IMR-90 (cell line): Measurements from ENCODE around the gene TMPRSS15. TPM values are rescaled to one million over a fixed set of nuclear protein-coding genes. Genes with fewer than 3 reads are reported as not detected.

Experiments used
- ATAC-seq: fragments of 200-7000 bp; cut with Tn5 transposase; 2 replicates; pipeline ENCODE4 v1.9.1; 2020; ENCODE audit warnings: low read depth, mild to moderate bottlenecking, moderate library complexity
- BruUV-seq: library from RNA; stranded (reverse); fragments of 400-500 nt; replicated peaks from 2 replicates; lab custom pipeline; 2021; lab: Mats Ljungman, UMichigan
- CTCF ChIA-PET: fragments of 300-600 bp; formaldehyde crosslinking; extraction: SDS; loops from one replicate; lab custom pipeline; 2021; ENCODE audit warnings: antibody characterized with exemption; lab: Yijun Ruan, JAX
- POLR2A ChIA-PET: fragments of 300-600 bp; sonication (Branson Sonifier 250); formaldehyde crosslinking; loops from one replicate; lab custom pipeline; 2022; ENCODE audit warnings: antibody characterized with exemption; ENCODE audit not compliant: unreplicated experiment; lab: Charles Lee
- DNase-seq: peaks from one replicate; pipeline ENCODE4 v3.0.0; 2013
- H2AFZ ChIP-seq: replicated peaks from 2 replicates; pipeline ENCODE3; 2013; ENCODE audit warnings: low read length, mild to moderate bottlenecking; ENCODE audit not compliant: poor library complexity
- H2AK5ac ChIP-seq: 2 replicates; pipeline ENCODE4 v1.6.1; 2013; ENCODE audit warnings: low read depth, low read length, inconsistent platforms
- H2AK9ac ChIP-seq: replicated peaks from 2 replicates; pipeline ENCODE3; 2013; ENCODE audit warnings: mild to moderate bottlenecking, low read depth, low read length, moderate library complexity; ENCODE audit not compliant: poor library complexity
- H2BK120ac ChIP-seq: 2 replicates; pipeline ENCODE4 v1.6.1; 2013; ENCODE audit warnings: low read depth, low read length, inconsistent platforms
- H2BK15ac ChIP-seq: 3 replicates; pipeline ENCODE4 v1.6.1; 2013; ENCODE audit warnings: low read depth, low read length, inconsistent platforms
- H2BK20ac ChIP-seq: 2 replicates; pipeline ENCODE4 v1.6.1; 2013; ENCODE audit warnings: low read depth, mild to moderate bottlenecking, inconsistent platforms, low read length, moderate library complexity
- H2BK5ac ChIP-seq: 2 replicates; pipeline ENCODE4 v1.6.1; 2013; ENCODE audit warnings: mild to moderate bottlenecking, low read depth, low read length, inconsistent platforms; ENCODE audit not compliant: poor library complexity, severe bottlenecking
- H3K14ac ChIP-seq: replicated peaks from 2 replicates; pipeline ENCODE4 v1.6.1; 2013; ENCODE audit warnings: low read depth, low read length, inconsistent platforms
- H3K18ac ChIP-seq: 2 replicates; pipeline ENCODE4 v1.6.1; 2013; ENCODE audit warnings: low read depth, low read length, control low read depth
- H3K23ac ChIP-seq: 2 replicates; pipeline ENCODE4 v1.6.1; 2013; ENCODE audit warnings: low read depth, low read length, inconsistent platforms
- H3K27ac ChIP-seq: 2 replicates; pipeline ENCODE4 v1.5.1; 2013; ENCODE audit warnings: mild to moderate bottlenecking, control low read depth, low read length; ENCODE audit not compliant: insufficient read depth
- H3K27me3 ChIP-seq: 2 replicates; pipeline ENCODE4 v1.6.1; 2013; ENCODE audit warnings: low read length; ENCODE audit not compliant: control insufficient read depth, insufficient read depth
- H3K36me3 ChIP-seq: 2 replicates; pipeline ENCODE4 v1.6.1; 2013; ENCODE audit warnings: low read length, mixed read lengths; ENCODE audit not compliant: control insufficient read depth, insufficient read depth
- H3K4ac ChIP-seq: 2 replicates; pipeline ENCODE4 v1.6.1; 2013; ENCODE audit warnings: low read depth, low read length, inconsistent platforms
- H3K4me1 ChIP-seq: 2 replicates; pipeline ENCODE4 v1.6.1; 2013; ENCODE audit warnings: low read length, mixed read lengths; ENCODE audit not compliant: control insufficient read depth, insufficient read depth
- H3K4me2 ChIP-seq: 2 replicates; pipeline ENCODE4 v1.6.1; 2013; ENCODE audit warnings: low read depth, mild to moderate bottlenecking, control low read depth, low read length, moderate library complexity
- H3K4me3 ChIP-seq: 2 replicates; pipeline ENCODE4 v1.5.1; 2013; ENCODE audit warnings: low read depth, mild to moderate bottlenecking, control low read depth, low read length, moderate library complexity; ENCODE audit not compliant: insufficient read depth
- H3K56ac ChIP-seq: 2 replicates; pipeline ENCODE4 v1.6.1; 2013; ENCODE audit warnings: low read length, inconsistent platforms; ENCODE audit not compliant: insufficient read depth; ENCODE audit errors: extremely low read depth
- H3K79me1 ChIP-seq, 2 experiments: 2 replicates each; pipeline ENCODE4 v1.6.1; 2013; ENCODE audit warnings: low read length in 2 of 2, inconsistent platforms in 1 of 2, low read depth in 1 of 2
- H3K9ac ChIP-seq: 2 replicates; pipeline ENCODE4 v1.6.1; 2013; ENCODE audit warnings: low read depth, low read length, control low read depth
- H3K9me1 ChIP-seq: 2 replicates; pipeline ENCODE4 v1.6.1; 2013; ENCODE audit warnings: low read length, inconsistent platforms; ENCODE audit not compliant: insufficient read depth
- H3K9me3 ChIP-seq: 2 replicates; pipeline ENCODE4 v1.6.1; 2013; ENCODE audit warnings: low read length; ENCODE audit not compliant: control insufficient read depth, insufficient read depth
- H4K20me1 ChIP-seq: 2 replicates; pipeline ENCODE4 v1.6.1; 2013; ENCODE audit warnings: low read length, inconsistent platforms; ENCODE audit not compliant: insufficient read depth
- H4K5ac ChIP-seq: 2 replicates; pipeline ENCODE4 v1.6.1; 2013; ENCODE audit warnings: mild to moderate bottlenecking, low read depth, low read length, control low read depth
- H4K8ac ChIP-seq, 2 experiments: 2 replicates each; pipeline ENCODE4 v1.6.1; 2013; ENCODE audit warnings: low read depth in 2 of 2, low read length in 2 of 2, control low read depth in 1 of 2, inconsistent platforms in 1 of 2
- H4K91ac ChIP-seq: 2 replicates; pipeline ENCODE4 v1.6.1; 2013; ENCODE audit warnings: low read depth, low read length, inconsistent platforms; ENCODE audit not compliant: insufficient read depth
- CEBPB ChIP-seq: IDR thresholded peaks from 2 replicates; pipeline ENCODE4 v1.6.1; 2012; ENCODE audit warnings: low read depth, low read length, improper control_type of control experiment
- FOS ChIP-seq: fragments of 150-350 bp; IDR thresholded peaks from 2 replicates; pipeline ENCODE4 v1.6.1; 2016; ENCODE audit warnings: low read depth, low read length
- MAZ ChIP-seq: IDR thresholded peaks from 2 replicates; pipeline ENCODE4 v1.6.1; 2012; ENCODE audit warnings: low read depth, mild to moderate bottlenecking, low read length, improper control_type of control experiment, moderate library complexity, borderline replicate concordance
- NFE2L2 ChIP-seq: fragments of 150-350 bp; IDR thresholded peaks from 2 replicates; pipeline ENCODE4 v1.6.1; 2016; ENCODE audit warnings: low read depth, mild to moderate bottlenecking, low read length
- SMC3 ChIP-seq: fragments of 150-350 bp; IDR thresholded peaks from 2 replicates; pipeline ENCODE4 v1.6.1; 2016; ENCODE audit warnings: low read depth, mild to moderate bottlenecking, antibody characterized with exemption, low read length, moderate library complexity
- dilution Hi-C: fragments of 300-500 bp; cut with HindIII; formaldehyde crosslinking; loops from one replicate; pipeline ENCODE4 v1.14.3; 2018; ENCODE audit warnings: low sequenced_read_pairs; ENCODE audit not compliant: unreplicated experiment
- in situ Hi-C: fragments of 300-500 bp; cut with MboI; formaldehyde crosslinking; loops from 3 replicates; pipeline ENCODE4 v1.14.3; 2019; ENCODE audit warnings: low sequenced_read_pairs, inconsistent platforms, mixed read lengths
- intact Hi-C: fragments of 100-400 bp; cut with micrococcal nuclease; formaldehyde crosslinking; loops from 2 replicates; pipeline ENCODE4 v1.10.0; 2022
- polyA plus RNA-seq, 3 experiments: library from polyadenylated mRNA; depleted of rRNA; stranded (reverse); fragments of >200 nt; gene quantifications; 2 replicates each; pipeline ENCODE4 v1.2.3, GENCODE V29; 2012; ENCODE audit warnings: low replicate concordance in 1 of 3
- total RNA-seq: library from RNA; depleted of rRNA; stranded (reverse); fragments of >200 nt; gene quantifications from 2 replicates; pipeline ENCODE4 v1.2.3, GENCODE V29; 2012; rRNA removed
- TF ChIP-seq, protein P1 (sequence below): conservative IDR thresholded peaks from 2 replicates; pipeline ENCODE4 v1.5.1; 2012; ENCODE audit warnings: mild to moderate bottlenecking, low read depth, low read length, improper control_type of control experiment
- TF ChIP-seq, protein P2 (sequence below): fragments of 150-350 bp; IDR thresholded peaks from 2 replicates; pipeline ENCODE4 v1.6.1; 2016; ENCODE audit warnings: low read depth, mild to moderate bottlenecking, low read length, moderate library complexity, borderline replicate concordance

The TMPRSS15 gene
- total and polyA plus RNA-seq, 2 of the 4 experiments (the other 2 are of a cell fraction): not detected

DNA sequence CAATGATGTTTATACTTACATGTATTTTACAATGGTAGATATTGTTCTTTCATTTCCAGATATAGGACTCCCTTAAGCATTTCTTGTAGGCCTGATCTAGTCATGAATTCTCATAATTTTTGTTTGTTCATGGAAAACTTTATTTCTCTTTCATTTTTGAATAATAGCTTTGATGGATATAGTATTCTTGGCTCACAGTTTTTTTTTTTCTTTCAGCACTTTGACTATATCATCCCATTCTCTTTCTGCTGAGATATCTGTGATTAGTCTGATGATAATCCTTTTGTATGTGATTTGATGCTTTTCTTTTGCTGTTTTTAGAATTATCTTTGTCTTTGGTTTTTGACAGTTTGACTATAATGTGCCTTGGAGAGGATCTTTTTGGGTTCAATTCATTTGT is 183.1 kb downstream of the TMPRSS15 start:
- no peaks in the 10 kb centered on the region for H3K4me1 ChIP-seq
- H4K91ac ChIP-seq: no peak overlapping the region
- no peak overlapping the region for H4K5ac ChIP-seq
- no peak overlapping the region for H2BK20ac ChIP-seq
- no peaks in the 10 kb centered on the region for H3K36me3 ChIP-seq
- H3K9me1 ChIP-seq: no peaks in the 10 kb centered on the region
- intact Hi-C loops: no loop called here
- H3K18ac ChIP-seq: no peak overlapping the region
- no peaks in the 10 kb centered on the region for H3K79me1 ChIP-seq
- H3K23ac ChIP-seq: no peak overlapping the region
- no peaks in the 10 kb centered on the region for H3K27me3 ChIP-seq
- in situ Hi-C loops: no loop called here
- no peak overlapping the region for H2BK120ac ChIP-seq
- no peak overlapping the region for H3K4me3 ChIP-seq
- H3K4me2 ChIP-seq: no peak overlapping the region
- H2AK5ac ChIP-seq: no peak overlapping the region
- no peak overlapping the region for H2BK5ac ChIP-seq
- no peak for TF ChIP-seq CEBPB
- TF ChIP-seq, protein P1, sequence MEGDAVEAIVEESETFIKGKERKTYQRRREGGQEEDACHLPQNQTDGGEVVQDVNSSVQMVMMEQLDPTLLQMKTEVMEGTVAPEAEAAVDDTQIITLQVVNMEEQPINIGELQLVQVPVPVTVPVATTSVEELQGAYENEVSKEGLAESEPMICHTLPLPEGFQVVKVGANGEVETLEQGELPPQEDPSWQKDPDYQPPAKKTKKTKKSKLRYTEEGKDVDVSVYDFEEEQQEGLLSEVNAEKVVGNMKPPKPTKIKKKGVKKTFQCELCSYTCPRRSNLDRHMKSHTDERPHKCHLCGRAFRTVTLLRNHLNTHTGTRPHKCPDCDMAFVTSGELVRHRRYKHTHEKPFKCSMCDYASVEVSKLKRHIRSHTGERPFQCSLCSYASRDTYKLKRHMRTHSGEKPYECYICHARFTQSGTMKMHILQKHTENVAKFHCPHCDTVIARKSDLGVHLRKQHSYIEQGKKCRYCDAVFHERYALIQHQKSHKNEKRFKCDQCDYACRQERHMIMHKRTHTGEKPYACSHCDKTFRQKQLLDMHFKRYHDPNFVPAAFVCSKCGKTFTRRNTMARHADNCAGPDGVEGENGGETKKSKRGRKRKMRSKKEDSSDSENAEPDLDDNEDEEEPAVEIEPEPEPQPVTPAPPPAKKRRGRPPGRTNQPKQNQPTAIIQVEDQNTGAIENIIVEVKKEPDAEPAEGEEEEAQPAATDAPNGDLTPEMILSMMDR: no peak
- TF ChIP-seq, protein P2, sequence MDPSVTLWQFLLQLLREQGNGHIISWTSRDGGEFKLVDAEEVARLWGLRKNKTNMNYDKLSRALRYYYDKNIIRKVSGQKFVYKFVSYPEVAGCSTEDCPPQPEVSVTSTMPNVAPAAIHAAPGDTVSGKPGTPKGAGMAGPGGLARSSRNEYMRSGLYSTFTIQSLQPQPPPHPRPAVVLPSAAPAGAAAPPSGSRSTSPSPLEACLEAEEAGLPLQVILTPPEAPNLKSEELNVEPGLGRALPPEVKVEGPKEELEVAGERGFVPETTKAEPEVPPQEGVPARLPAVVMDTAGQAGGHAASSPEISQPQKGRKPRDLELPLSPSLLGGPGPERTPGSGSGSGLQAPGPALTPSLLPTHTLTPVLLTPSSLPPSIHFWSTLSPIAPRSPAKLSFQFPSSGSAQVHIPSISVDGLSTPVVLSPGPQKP: no peak
- no peak for TF ChIP-seq NFE2L2
- no peak for TF ChIP-seq FOS
- TF ChIP-seq SMC3: no peak
- TF ChIP-seq MAZ: no peak
- no peak overlapping the region for H4K8ac ChIP-seq
- no TSS peak for BruUV-seq
- ATAC-seq (no peak), DNase-seq (no peak)
- H3K56ac ChIP-seq: no peak overlapping the region
- no peak overlapping the region for H3K9ac ChIP-seq
- dilution Hi-C loops: no loop called here
- no peak overlapping the region for H2AFZ ChIP-seq
- H3K14ac ChIP-seq: no peak overlapping the region
- POLR2A ChIA-PET: no interaction called here
- no peaks in the 10 kb centered on the region for H4K20me1 ChIP-seq
- H2BK15ac ChIP-seq: no peak overlapping the region
- H2AK9ac ChIP-seq: no peak overlapping the region
- H3K27ac ChIP-seq: no peak overlapping the region
- CTCF ChIA-PET: no interaction called here
- no peak overlapping the region for H3K4ac ChIP-seq
- peaks cover 13% of the 10 kb centered on the region for H3K9me3 ChIP-seq

Other genes starting within 250 kb of the TMPRSS15 start
- under 0.01 TPM in 1 of 2 replicates, not detected in the other for gene CHODL, start 159.0 kb downstream of the TMPRSS15 start, total RNA-seq
- gene CHODL, start 159.0 kb downstream of the TMPRSS15 start, polyA plus RNA-seq (2012; rRNA removed): not detected in 2 replicates